Measurements from ENCODE around the gene CACNA1C.

Gene CACNA1C

GRCh38 chr12:2351161-2351560 is 298.4 kb downstream of the CACNA1C start:
- no peak for DNase-seq

GRCh38 chr12:2352203-2352602 is 299.4 kb downstream of the CACNA1C start:
- DNase-seq = no peak

GRCh38 chr12:2353281-2353680 is 300.5 kb downstream of the CACNA1C start:
- no peak for DNase-seq

- DNase-seq = no peak
Measured at GRCh38 chr12:2353691-2354090, 300.9 kb downstream of the CACNA1C start.

- peak; percentile 81 for DNase-seq
Measured at GRCh38 chr12:2354151-2354991, 301.6 kb downstream of the CACNA1C start.

- DNase-seq = no peak
Measured at GRCh38 chr12:2355198-2355597, 302.4 kb downstream of the CACNA1C start.

GRCh38 chr12:2355604-2356003 is 302.8 kb downstream of the CACNA1C start:
- DNase-seq = no peak

- DNase-seq = no peak
Measured at GRCh38 chr12:2356601-2357125, 303.9 kb downstream of the CACNA1C start.

- DNase-seq = no peak
Measured at GRCh38 chr12:2358986-2359658, 306.3 kb downstream of the CACNA1C start.

GRCh38 chr12:2359725-2360629 is 307.2 kb downstream of the CACNA1C start:
- no peak for DNase-seq

- DNase-seq = no peak
Measured at GRCh38 chr12:2360630-2361170, 307.9 kb downstream of the CACNA1C start.

- no peak for DNase-seq
Measured at GRCh38 chr12:2363836-2364609, 311.2 kb downstream of the CACNA1C start.

- DNase-seq = no peak
Measured at GRCh38 chr12:2364631-2365051, 311.9 kb downstream of the CACNA1C start.

GRCh38 chr12:2366711-2367110 is 313.9 kb downstream of the CACNA1C start:
- DNase-seq = no peak

- DNase-seq = no peak
Measured at GRCh38 chr12:2372178-2372577, 319.4 kb downstream of the CACNA1C start.

GRCh38 chr12:2372735-2373134 is 319.9 kb downstream of the CACNA1C start:
- no peak for DNase-seq

- no peak for DNase-seq
Measured at GRCh38 chr12:2373307-2373706, 320.5 kb downstream of the CACNA1C start.

- DNase-seq = no peak
Measured at GRCh38 chr12:2374092-2374906, 321.5 kb downstream of the CACNA1C start.

- no peak for DNase-seq
Measured at GRCh38 chr12:2375871-2376270, 323.1 kb downstream of the CACNA1C start.

GRCh38 chr12:2376908-2377657 is 324.3 kb downstream of the CACNA1C start:
- DNase-seq = peak; percentile 62

Measured in NCI-H1092 (cell line).